Smooth muscle cell (in vitro differentiated cells): Measurements from ENCODE around the gene WNT5B. TPM values are rescaled to one million over a fixed set of nuclear protein-coding genes. Genes with fewer than 3 reads are reported as not detected.

ENCODE experiments used
- DNase-seq: peaks from one replicate; lab custom pipeline; 2025; ENCODE audit not compliant: unreplicated experiment; lab: John Stamatoyannopoulos, UW
- H2AFZ ChIP-seq: fragments of 200-600 bp; sonication (generic); 2 replicates; pipeline ENCODE4 v1.6.0; 2016; ENCODE audit warnings: antibody characterized with exemption, low read depth, mild to moderate bottlenecking
- H3F3A ChIP-seq: fragments of 200-600 bp; sonication (generic); 2 replicates; pipeline ENCODE4 v1.6.0; 2017; ENCODE audit warnings: antibody characterized with exemption, low read depth
- H3K27ac ChIP-seq: fragments of 200-600 bp; sonication (generic); 2 replicates; pipeline ENCODE4 v1.5.1; 2016; ENCODE audit warnings: low read depth, mild to moderate bottlenecking
- H3K27me3 ChIP-seq: fragments of 200-600 bp; sonication (generic); 2 replicates; pipeline ENCODE4 v1.6.1; 2016; ENCODE audit warnings: low read depth, mild to moderate bottlenecking
- H3K36me3 ChIP-seq: fragments of 200-600 bp; sonication (generic); 2 replicates; pipeline ENCODE4 v1.5.1; 2016; ENCODE audit warnings: low read depth
- H3K4me1 ChIP-seq: fragments of 200-600 bp; sonication (generic); 2 replicates; pipeline ENCODE4 v1.5.1; 2016; ENCODE audit warnings: low read depth
- H3K4me2 ChIP-seq: fragments of 200-600 bp; sonication (generic); 2 replicates; pipeline ENCODE4 v1.6.0; 2016; ENCODE audit warnings: mild to moderate bottlenecking
- H3K4me3 ChIP-seq: fragments of 200-600 bp; sonication (generic); 2 replicates; pipeline ENCODE4 v1.5.1; 2016; ENCODE audit warnings: mild to moderate bottlenecking
- H3K79me2 ChIP-seq: fragments of 200-600 bp; sonication (generic); 2 replicates; pipeline ENCODE4 v1.6.0; 2016; ENCODE audit warnings: low read depth, mild to moderate bottlenecking
- H3K9ac ChIP-seq: fragments of 200-600 bp; sonication (generic); 2 replicates; pipeline ENCODE4 v1.6.0; 2016; ENCODE audit warnings: low read depth
- H3K9me3 ChIP-seq: fragments of 200-600 bp; sonication (generic); replicated peaks from 2 replicates; pipeline ENCODE4 v1.5.1; 2016; ENCODE audit warnings: low read depth
- H4K20me1 ChIP-seq: fragments of 200-600 bp; sonication (generic); 2 replicates; pipeline ENCODE4 v1.6.0; 2016; ENCODE audit warnings: low read depth
- CTCF ChIP-seq: fragments of 200-600 bp; sonication (generic); IDR thresholded peaks from 2 replicates; pipeline ENCODE4 v1.5.1; 2017; ENCODE audit warnings: borderline replicate concordance, mild to moderate bottlenecking, antibody characterized with exemption; ENCODE audit not compliant: insufficient read depth, poor library complexity, severe bottlenecking
- WGBS: methylation state at CpG from one replicate; pipeline ENCODE4 v1.1.7; 2016; ENCODE audit warnings: low lambda C conversion rate; 5-methylcytosine and 5-hydroxymethylcytosine counted together
- polyA plus RNA-seq: library from polyadenylated mRNA; unstranded; fragments of >200 nt; fragmentation: Nextera tagmentation; extraction: Ambion mirVana; gene quantifications from 2 replicates; pipeline ENCODE4 v1.2.1, GENCODE V29; 2016
- total RNA-seq: library from RNA; depleted of rRNA; stranded (reverse); fragments of >200 nt; gene quantifications from 2 replicates; pipeline ENCODE4 v1.2.3, GENCODE V29; 2014

The WNT5B gene
- total and polyA plus RNA-seq, 2 experiments from 2014 or later, result 11.5 to 31.7 TPM

GRCh38 chr12:1657688-1658087 lies 28.7 kb downstream of the WNT5B start:
- Histone ChIP-seq H3K27ac (no peak overlapping the region), H3F3A (peaks cover 26% of the 10 kb centered on the region), H3K4me3 (no peak overlapping the region), H4K20me1 (no peaks in the 10 kb centered on the region), H2AFZ (no peak overlapping the region), H3K36me3 (no peaks in the 10 kb centered on the region), H3K4me2 (no peak overlapping the region), H3K79me2 (no peaks in the 10 kb centered on the region), H3K4me1 (no peaks in the 10 kb centered on the region), H3K27me3 (peaks cover 14% of the 10 kb centered on the region), H3K9me3 (no peaks in the 10 kb centered on the region), H3K9ac (no peak overlapping the region)
- DNase-seq, result no peak
- 20% methylated on average over 1 of the region's 1 CpG for WGBS
- TF ChIP-seq CTCF, result no peak

GRCh38 chr12:1660304-1661187 lies 31.5 kb downstream of the WNT5B start:
- no peaks in the 10 kb centered on the region for H3K79me2 ChIP-seq
- H3K4me2 ChIP-seq, result no peak overlapping the region
- TF ChIP-seq CTCF, result no peak
- no peaks in the 10 kb centered on the region for H3K9me3 ChIP-seq
- 64% methylated on average over 15 of the region's 20 CpGs for WGBS
- no peak overlapping the region for H3K4me3 ChIP-seq
- H4K20me1 ChIP-seq, result no peaks in the 10 kb centered on the region
- H3K4me1 ChIP-seq, result no peaks in the 10 kb centered on the region
- peaks cover 26% of the 10 kb centered on the region for H3F3A ChIP-seq
- no peak overlapping the region for H3K9ac ChIP-seq
- no peak overlapping the region for H3K27ac ChIP-seq
- no peak overlapping the region for H2AFZ ChIP-seq
- peaks cover 12% of the 10 kb centered on the region for H3K27me3 ChIP-seq
- no peak for DNase-seq
- no peaks in the 10 kb centered on the region for H3K36me3 ChIP-seq

GRCh38 chr12:1661553-1662335 lies 32.7 kb downstream of the WNT5B start:
- Histone ChIP-seq H3K9me3 (no peaks in the 10 kb centered on the region), H4K20me1 (no peaks in the 10 kb centered on the region), H3K4me3 (peak overlapping the region; percentile 49), H3K27ac (no peak overlapping the region), H3K4me2 (peak overlapping the region; percentile 85), H3K36me3 (no peaks in the 10 kb centered on the region), H3K9ac (no peak overlapping the region), H3K4me1 (no peaks in the 10 kb centered on the region), H3F3A (peaks cover 26% of the 10 kb centered on the region), H2AFZ (no peak overlapping the region), H3K27me3 (peaks cover 9% of the 10 kb centered on the region), H3K79me2 (no peaks in the 10 kb centered on the region)
- no peak for TF ChIP-seq CTCF
- DNase-seq, result peak; percentile 49
- 4% methylated on average over 17 of the region's 69 CpGs for WGBS
